HCT116 (cell line): ENCODE data around the gene BCR. TPM values are rescaled to one million over a fixed set of nuclear protein-coding genes. Genes with fewer than 3 reads are reported as not detected.
"Not testable (repeated sequence)": the region's sequence is repeated elsewhere in the genome, so short reads cannot be mapped to it uniquely, and the experiment has no call there.

ENCODE experiments used
- ATAC-seq: fragments of 200-7000 bp; cut with Tn5 transposase; 2 replicates; pipeline ENCODE4 v1.9.1; 2020; ENCODE audit warnings: mild to moderate bottlenecking, moderate library complexity
- BruUV-seq: library from RNA; stranded (reverse); fragments of 400-500 nt; replicated peaks from 2 replicates; lab custom pipeline; 2021; lab: Mats Ljungman, UMichigan
- CTCF ChIA-PET: fragments of 300-600 bp; sonication (Branson Sonifier 250); formaldehyde crosslinking; loops from one replicate; lab custom pipeline; 2021; ENCODE audit warnings: antibody characterized with exemption; lab: Charles Lee
- POLR2A ChIA-PET: fragments of 300-600, 350-600 bp; sonication (Branson Sonifier 250); formaldehyde crosslinking; loops from one replicate; lab custom pipeline; 2021; ENCODE audit warnings: antibody characterized with exemption; lab: Charles Lee
- RAD21 ChIA-PET, 2 experiments: fragments of 300-600 bp; sonication (Branson Sonifier 250); formaldehyde crosslinking; loops; one replicate each; lab custom pipeline; 2023; ENCODE audit warnings: low total read pairs in 2 of 2; ENCODE audit not compliant: uncharacterized antibody in 2 of 2, unreplicated experiment in 2 of 2, low non-redundant PET in 1 of 2; lab: Charles Lee
- DNase-seq: peaks from one replicate; pipeline ENCODE4 v3.0.0-alpha.2; 2010; ENCODE audit warnings: low read depth, low spot score
- H2AFZ ChIP-seq: fragments of 200-600 bp; shearing (Covaris generic), sonication (generic); 2 replicates; pipeline ENCODE4 v1.6.1; 2017; ENCODE audit warnings: low read depth, mixed run types, mixed read lengths, antibody characterized with exemption, low read length; ENCODE audit not compliant: poor library complexity, severe bottlenecking
- H3K27ac ChIP-seq: 2 replicates; pipeline ENCODE4 v1.5.1; 2012; ENCODE audit warnings: low read depth, low read length
- H3K27me3 ChIP-seq: fragments of 200-600 bp; sonication (generic); 2 replicates; pipeline ENCODE4 v1.6.1; 2016; ENCODE audit warnings: mixed run types, low read length, mixed read lengths; ENCODE audit not compliant: insufficient read depth
- H3K36me3 ChIP-seq, 2 experiments: fragments of 200-500 bp in 1 of 2; fragments of 200-600 bp in 1 of 2; sonication (Bioruptor generic) in 1 of 2; sonication (generic) in 1 of 2; 2 replicates each; pipeline versions ENCODE4 v1.5.1 to v1.6.1; 2014 to 2016; ENCODE audit warnings: low read length in 2 of 2, inconsistent platforms in 1 of 2, mixed read lengths in 1 of 2, mixed run types in 1 of 2; ENCODE audit not compliant: insufficient read depth in 2 of 2, control insufficient read depth in 1 of 2
- H3K4me1 ChIP-seq, 2 experiments: fragments of 200-600 bp in 1 of 2; sonication (generic) in 1 of 2; 2 replicates each; pipeline versions ENCODE4 v1.5.1 to v1.6.1; 2012 to 2017; ENCODE audit warnings: low read length in 2 of 2, inconsistent platforms in 1 of 2, mild to moderate bottlenecking in 1 of 2, mixed read lengths in 1 of 2, mixed run types in 1 of 2, moderate library complexity in 1 of 2; ENCODE audit not compliant: insufficient read depth in 2 of 2, control insufficient read depth in 1 of 2
- H3K4me2 ChIP-seq: fragments of 200-600 bp; sonication (generic); 2 replicates; pipeline ENCODE4 v1.6.1; 2017; ENCODE audit warnings: mixed run types, low read length, mixed read lengths
- H3K4me3 ChIP-seq, 2 experiments: fragments of 200-600 bp in 1 of 2; sonication (generic) in 1 of 2; replicated peaks in 1 of 2; 2 replicates each; pipeline ENCODE4 v1.5.1; 2011 to 2016; ENCODE audit warnings: low read length in 2 of 2, control low read depth in 1 of 2, low read depth in 1 of 2, mild to moderate bottlenecking in 1 of 2, mixed read lengths in 1 of 2, mixed run types in 1 of 2
- H3K79me2 ChIP-seq: fragments of 200-600 bp; sonication (generic); 2 replicates; pipeline ENCODE4 v1.6.1; 2017; ENCODE audit warnings: mild to moderate bottlenecking, mixed run types, low read length, moderate library complexity, mixed read lengths; ENCODE audit not compliant: insufficient read depth
- H3K9ac ChIP-seq: fragments of 200-600 bp; sonication (generic); 2 replicates; pipeline ENCODE4 v1.6.1; 2016; ENCODE audit warnings: low read length, mixed read lengths
- H3K9me2 ChIP-seq: fragments of 200-600 bp; sonication (generic), shearing (Covaris generic); 2 replicates; pipeline ENCODE4 v1.6.1; 2017; ENCODE audit warnings: mixed run types, mild to moderate bottlenecking, moderate library complexity; ENCODE audit not compliant: insufficient read depth
- H3K9me3 ChIP-seq, 2 experiments: fragments of 200-500 bp in 1 of 2; fragments of 200-600 bp in 1 of 2; sonication (Bioruptor generic) in 1 of 2; sonication (generic) in 1 of 2; 2 replicates each; pipeline ENCODE4 v1.6.1; 2014 to 2017; ENCODE audit warnings: low read length in 2 of 2, mixed read lengths in 2 of 2, inconsistent platforms in 1 of 2, low read depth in 1 of 2, mild to moderate bottlenecking in 1 of 2, mixed run types in 1 of 2, moderate library complexity in 1 of 2; ENCODE audit not compliant: control insufficient read depth in 1 of 2, insufficient read depth in 1 of 2
- H4K20me1 ChIP-seq: fragments of 200-600 bp; sonication (generic), shearing (Covaris generic); 2 replicates; pipeline ENCODE4 v1.6.1; 2017; ENCODE audit warnings: mixed run types, mild to moderate bottlenecking, moderate library complexity; ENCODE audit not compliant: insufficient read depth
- CBX3 ChIP-seq: IDR thresholded peaks from 2 replicates; pipeline ENCODE4 v1.6.1; 2012; ENCODE audit warnings: low read depth
- CEBPB ChIP-seq: IDR thresholded peaks from 2 replicates; pipeline ENCODE4 v1.6.1; 2012; ENCODE audit warnings: low read depth
- EGR1 ChIP-seq: IDR thresholded peaks from 2 replicates; pipeline ENCODE4 v1.6.1; 2012; ENCODE audit warnings: low read depth
- ELF1 ChIP-seq: IDR thresholded peaks from 2 replicates; pipeline ENCODE4 v1.6.1; 2012; ENCODE audit warnings: low read depth, borderline replicate concordance
- EZH2 ChIP-seq: fragments of 200-600 bp; sonication (generic); IDR thresholded peaks from 2 replicates; pipeline ENCODE4 v1.6.1; 2017; ENCODE audit warnings: antibody characterized with exemption, mixed run types
- EZH2phosphoT487 ChIP-seq: fragments of 200-600 bp; IDR thresholded peaks from 2 replicates; pipeline ENCODE4 v1.6.1; 2018; ENCODE audit warnings: antibody characterized with exemption, borderline replicate concordance
- POLR2A ChIP-seq: IDR thresholded peaks from 2 replicates; pipeline ENCODE4 v1.7.0; 2011; ENCODE audit warnings: borderline replicate concordance; ENCODE audit not compliant: insufficient read depth, insufficient read length; ENCODE audit errors: extremely low read depth
- POLR2AphosphoS5 ChIP-seq: IDR thresholded peaks from 2 replicates; pipeline ENCODE4 v1.6.1; 2011; ENCODE audit warnings: mild to moderate bottlenecking, low read depth, low read length, moderate library complexity
- SP1 ChIP-seq: IDR thresholded peaks from 2 replicates; pipeline ENCODE4 v1.6.1; 2012; ENCODE audit warnings: low read depth
- SRF ChIP-seq: IDR thresholded peaks from 2 replicates; pipeline ENCODE4 v1.6.1; 2012; ENCODE audit warnings: low read depth
- TCF7L2 ChIP-seq: IDR thresholded peaks from 2 replicates; pipeline ENCODE4 v1.7.0; 2011; ENCODE audit warnings: borderline replicate concordance, inconsistent platforms; ENCODE audit not compliant: insufficient read depth, insufficient read length; ENCODE audit errors: extremely low read depth
- ZBTB33 ChIP-seq: IDR thresholded peaks from 2 replicates; pipeline ENCODE4 v1.6.1; 2011; ENCODE audit warnings: mild to moderate bottlenecking, low read length, moderate library complexity; ENCODE audit not compliant: insufficient replicate concordance; ENCODE audit errors: extremely low read depth
- intact Hi-C: fragments of 100-400 bp; cut with micrococcal nuclease; formaldehyde crosslinking; loops from 2 replicates; pipeline ENCODE4 v1.10.0; 2022
- total RNA-seq: library from RNA; stranded (reverse); gene quantifications from one replicate; pipeline ENCODE4 v1.2.1, GENCODE V29; 2021; ENCODE audit not compliant: unreplicated experiment
- TF ChIP-seq, protein P1 (sequence below): IDR thresholded peaks from 2 replicates; pipeline ENCODE4 v1.6.1; 2012

Gene BCR
- total RNA-seq, 1 experiment from 2014 or later, result 39.7 TPM

GRCh38 chr22:23133922-23134321 is 46.4 kb upstream of the BCR start:
- intact Hi-C loops, result no loop called here
- Histone ChIP-seq H3K9me2 (no peaks in the 10 kb centered on the region), H3K4me2 (no peak overlapping the region), H3K27ac (no peak overlapping the region), H3K4me3 (no peak overlapping the region), H3K9ac (no peak overlapping the region), H3K4me1 (peaks cover 0 to 4% of the 10 kb centered on the region in 2 experiments; a peak in 1 of 4 replicates), H2AFZ (no peak overlapping the region), H3K36me3 (no peaks in the 10 kb centered on the region), H4K20me1 (no peaks in the 10 kb centered on the region), H3K27me3 (no peaks in the 10 kb centered on the region), H3K9me3 (no peaks in the 10 kb centered on the region), H3K79me2 (no peaks in the 10 kb centered on the region)
- no peak for DNase-seq
- CTCF ChIA-PET, result interaction anchor here (3.1 kb wide), 1 partner anchor 174 kb away, joined by 30 read pairs; no protein-coding TSS in a partner anchor
- no TSS peak for BruUV-seq
- POLR2A ChIA-PET, result no interaction called here
- no peak for ATAC-seq
- no peak for TF ChIP-seq SP1
- TF ChIP-seq CBX3, result no peak
- no peak for TF ChIP-seq ELF1
- no peak for TF ChIP-seq POLR2A
- TF ChIP-seq SRF, result no peak
- TF ChIP-seq, protein P1, sequence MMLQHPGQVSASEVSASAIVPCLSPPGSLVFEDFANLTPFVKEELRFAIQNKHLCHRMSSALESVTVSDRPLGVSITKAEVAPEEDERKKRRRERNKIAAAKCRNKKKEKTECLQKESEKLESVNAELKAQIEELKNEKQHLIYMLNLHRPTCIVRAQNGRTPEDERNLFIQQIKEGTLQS, result no peak
- TF ChIP-seq TCF7L2, result no peak
- TF ChIP-seq POLR2AphosphoS5, result no peak
- no peak for TF ChIP-seq CEBPB
- no peak for TF ChIP-seq ZBTB33
- TF ChIP-seq EZH2, result no peak
- no peak for TF ChIP-seq EGR1
- TF ChIP-seq EZH2phosphoT487, result no peak
- RAD21 ChIA-PET, result no interaction called here

- H3K9me3 ChIP-seq, H3K27ac ChIP-seq, H2AFZ ChIP-seq, H3K4me2 ChIP-seq, H3K27me3 ChIP-seq, RAD21 ChIA-PET, H3K4me1 ChIP-seq, H3K9ac ChIP-seq, CTCF ChIA-PET, DNase-seq, H3K9me2 ChIP-seq, POLR2A ChIA-PET, intact Hi-C loops, BruUV-seq, H3K36me3 ChIP-seq, H4K20me1 ChIP-seq, H3K4me3 ChIP-seq, ATAC-seq, H3K79me2 ChIP-seq: not testable (repeated sequence)
Observed at GRCh38 chr22:23136991-23137390, 43.3 kb upstream of the BCR start.
